SU-DHL-6 (cell line): Measurements from ENCODE around the gene MX2.

Source experiments
- EZH2phosphoT487 ChIP-seq: fragments of 200-600 bp; sonication (generic), shearing (Covaris generic); conservative IDR thresholded peaks from 2 replicates; pipeline ENCODE4 v1.6.1; 2018; ENCODE audit warnings: mild to moderate bottlenecking, antibody characterized with exemption, low read length, moderate library complexity, mixed read lengths
- TF ChIP-seq, protein P1 (sequence below): fragments of 200-600 bp; sonication (generic); IDR thresholded peaks from one replicate; pipeline ENCODE4 v1.5.1; 2017; ENCODE audit warnings: antibody characterized with exemption, mild to moderate bottlenecking, low read length, moderate library complexity; ENCODE audit not compliant: insufficient read depth, poor library complexity, severe bottlenecking

DNA sequence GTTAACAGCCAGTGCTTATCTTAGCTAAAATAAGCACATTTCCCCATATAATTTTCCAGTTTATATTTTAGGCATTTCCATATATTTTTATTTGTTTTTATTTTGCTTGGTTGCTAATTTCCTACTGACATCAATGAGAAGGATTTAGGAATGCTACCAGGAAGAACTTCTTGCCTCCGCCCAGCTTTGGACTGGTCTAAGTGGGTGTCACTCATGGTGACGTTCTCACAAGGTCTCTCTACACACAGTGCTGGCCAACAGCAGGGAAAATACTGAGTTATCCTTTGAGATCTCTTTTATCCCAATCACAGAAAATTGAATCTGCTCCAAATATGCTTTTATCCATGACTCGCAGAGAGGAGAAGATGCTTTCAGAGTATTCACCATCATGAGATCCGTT lies 77.4 kb downstream of the MX2 start:
- TF ChIP-seq, protein P1, sequence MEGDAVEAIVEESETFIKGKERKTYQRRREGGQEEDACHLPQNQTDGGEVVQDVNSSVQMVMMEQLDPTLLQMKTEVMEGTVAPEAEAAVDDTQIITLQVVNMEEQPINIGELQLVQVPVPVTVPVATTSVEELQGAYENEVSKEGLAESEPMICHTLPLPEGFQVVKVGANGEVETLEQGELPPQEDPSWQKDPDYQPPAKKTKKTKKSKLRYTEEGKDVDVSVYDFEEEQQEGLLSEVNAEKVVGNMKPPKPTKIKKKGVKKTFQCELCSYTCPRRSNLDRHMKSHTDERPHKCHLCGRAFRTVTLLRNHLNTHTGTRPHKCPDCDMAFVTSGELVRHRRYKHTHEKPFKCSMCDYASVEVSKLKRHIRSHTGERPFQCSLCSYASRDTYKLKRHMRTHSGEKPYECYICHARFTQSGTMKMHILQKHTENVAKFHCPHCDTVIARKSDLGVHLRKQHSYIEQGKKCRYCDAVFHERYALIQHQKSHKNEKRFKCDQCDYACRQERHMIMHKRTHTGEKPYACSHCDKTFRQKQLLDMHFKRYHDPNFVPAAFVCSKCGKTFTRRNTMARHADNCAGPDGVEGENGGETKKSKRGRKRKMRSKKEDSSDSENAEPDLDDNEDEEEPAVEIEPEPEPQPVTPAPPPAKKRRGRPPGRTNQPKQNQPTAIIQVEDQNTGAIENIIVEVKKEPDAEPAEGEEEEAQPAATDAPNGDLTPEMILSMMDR: no peak
- TF ChIP-seq EZH2phosphoT487: no peak
